ENCODE data around the gene IL2RA. TPM values are rescaled to one million over a fixed set of nuclear protein-coding genes. Genes with fewer than 3 reads are reported as not detected.
A peak's percentile ranks its signal among the peaks of the same experiment; 100 is the strongest.
"Not testable (repeated sequence)": the region's sequence is repeated elsewhere in the genome, so short reads cannot be mapped to it uniquely, and the experiment has no call there.

Gene IL2RA
- polyA plus RNA-seq, 10 donors = 0.45 to 0.92 (median 0.58) TPM; not detected in 6

- peak; percentile 30 to 53 (median 30) for DNase-seq
These were observed 74.4 kb downstream of the IL2RA start for GRCh38 chr10:5987747-5988146.

GRCh38 chr10:5985029-5985428 is 77.1 kb downstream of the IL2RA start:
- no peak for DNase-seq

- DNase-seq = no peak
These were observed 78.4 kb downstream of the IL2RA start for GRCh38 chr10:5983774-5984173.

GRCh38 chr10:5981529-5981928 is 80.6 kb downstream of the IL2RA start:
- no peak for DNase-seq

- DNase-seq = no peak
These were observed 84.0 kb downstream of the IL2RA start for GRCh38 chr10:5978230-5978489.

GRCh38 chr10:5977471-5978229 is 84.5 kb downstream of the IL2RA start, which contains the start of gene IL15RA:
Gene IL15RA (minus strand): TSS chr10:5977543. CDS start chr10:5977492, 51 bp downstream.
- DNase-seq = peak in 2 of 3 donors; percentile 25 to 59

- DNase-seq = peak; percentile 10 to 84 (median 40)
These were observed 85.4 kb downstream of the IL2RA start for GRCh38 chr10:5976512-5977470.

- DNase-seq = peak in 2 of 3 donors; percentile 16 to 26
These were observed 86.3 kb downstream of the IL2RA start for GRCh38 chr10:5975641-5976473.

GRCh38 chr10:5973069-5973468 is 89.1 kb downstream of the IL2RA start:
- DNase-seq = no peak

- no peak for DNase-seq
These were observed 90.3 kb downstream of the IL2RA start for GRCh38 chr10:5971886-5972285.

- no peak for DNase-seq
These were observed 90.8 kb downstream of the IL2RA start for GRCh38 chr10:5971315-5971832.

GRCh38 chr10:5970527-5970926 is 91.6 kb downstream of the IL2RA start:
- no peak for DNase-seq

- no peak for DNase-seq
These were observed 92.1 kb downstream of the IL2RA start for GRCh38 chr10:5970066-5970465.

- DNase-seq = no peak
These were observed 93.3 kb downstream of the IL2RA start for GRCh38 chr10:5968681-5969453.

GRCh38 chr10:5968037-5968680 is 94.0 kb downstream of the IL2RA start:
- DNase-seq = no peak

- no peak for DNase-seq
These were observed 96.9 kb downstream of the IL2RA start for GRCh38 chr10:5965266-5965665.

- DNase-seq = no peak
These were observed 97.4 kb downstream of the IL2RA start for GRCh38 chr10:5964736-5965135.

- no peak for DNase-seq
These were observed 98.6 kb downstream of the IL2RA start for GRCh38 chr10:5963591-5963990.

- DNase-seq = no peak
These were observed 99.1 kb downstream of the IL2RA start for GRCh38 chr10:5963071-5963470.

GRCh38 chr10:5962358-5962940 is 99.7 kb downstream of the IL2RA start:
- DNase-seq = not testable (repeated sequence)
